KBM-7 (cell line): ENCODE measurements around the gene CCDC74A.
"Not testable (repeated sequence)": the region's sequence is repeated elsewhere in the genome, so short reads cannot be mapped to it uniquely, and the experiment has no call there.

Experiments
- DNase-seq: peaks from one replicate; pipeline ENCODE4 v3.0.0-alpha.2; 2015
- in situ Hi-C: fragments of 300-500 bp; cut with MboI; formaldehyde crosslinking; loops from 2 replicates; pipeline ENCODE4 v1.14.3; 2020; ENCODE audit warnings: low sequenced_read_pairs, low pct_unique_long_range_greater_than_20kb, mixed read lengths

CCDC74A gene

GRCh38 chr2:131538856-131539255 is 11.2 kb downstream of the CCDC74A start:
- in situ Hi-C loops, DNase-seq: not testable (repeated sequence)

GRCh38 chr2:131542438-131543384 is 15.0 kb downstream of the CCDC74A start:
- in situ Hi-C loops: no loop called here
- no peak for DNase-seq

GRCh38 chr2:131543385-131543891 is 15.8 kb downstream of the CCDC74A start:
- DNase-seq: no peak
- in situ Hi-C loops: no loop called here

DNA sequence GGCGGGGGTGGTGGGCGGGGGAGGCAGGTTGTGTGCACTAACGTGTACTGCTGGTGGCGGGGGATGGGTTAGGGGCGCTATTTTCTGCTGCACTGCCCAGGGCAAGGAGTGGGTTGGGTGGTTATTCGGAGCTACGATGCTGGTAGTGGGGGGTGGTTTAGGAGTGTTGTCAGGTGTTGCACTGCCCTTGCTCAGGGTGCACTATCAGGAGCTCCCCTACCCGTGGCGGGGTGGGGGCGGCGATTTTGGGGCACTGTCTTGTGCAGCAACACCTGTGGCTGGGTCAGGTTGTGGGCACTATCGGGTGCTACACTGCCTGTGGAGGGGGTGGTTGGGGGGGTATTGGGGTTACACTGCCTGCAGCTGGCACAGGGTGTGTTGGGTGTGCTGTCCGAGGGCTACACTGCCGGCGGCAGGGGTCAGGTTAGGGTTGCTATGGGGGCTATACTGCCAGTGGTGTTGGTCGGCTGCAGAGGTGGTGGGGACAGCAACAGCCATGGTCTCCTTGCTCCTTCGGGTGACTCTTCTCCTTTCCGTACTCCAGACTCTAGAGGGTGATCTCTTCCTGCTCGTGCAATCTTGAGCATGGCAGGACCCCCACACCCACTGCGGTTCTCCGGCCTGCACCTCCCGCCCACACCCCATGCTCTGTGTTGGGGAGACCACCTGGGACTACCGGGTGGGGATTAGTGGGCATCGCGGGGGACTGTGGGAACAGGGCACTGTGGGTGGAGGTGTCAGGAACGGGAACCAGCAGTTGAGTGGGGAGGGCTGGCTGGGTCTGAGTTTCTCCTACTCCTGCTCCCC is 16.5 kb downstream of the CCDC74A start:
- DNase-seq, in situ Hi-C loops: not testable (repeated sequence)

- DNase-seq, in situ Hi-C loops: not testable (repeated sequence)
These were observed 17.1 kb downstream of the CCDC74A start for GRCh38 chr2:131544813-131545165.

- no peak for DNase-seq
- in situ Hi-C loops: no loop called here
These were observed 25.2 kb downstream of the CCDC74A start for GRCh38 chr2:131552871-131553270.

DNA sequence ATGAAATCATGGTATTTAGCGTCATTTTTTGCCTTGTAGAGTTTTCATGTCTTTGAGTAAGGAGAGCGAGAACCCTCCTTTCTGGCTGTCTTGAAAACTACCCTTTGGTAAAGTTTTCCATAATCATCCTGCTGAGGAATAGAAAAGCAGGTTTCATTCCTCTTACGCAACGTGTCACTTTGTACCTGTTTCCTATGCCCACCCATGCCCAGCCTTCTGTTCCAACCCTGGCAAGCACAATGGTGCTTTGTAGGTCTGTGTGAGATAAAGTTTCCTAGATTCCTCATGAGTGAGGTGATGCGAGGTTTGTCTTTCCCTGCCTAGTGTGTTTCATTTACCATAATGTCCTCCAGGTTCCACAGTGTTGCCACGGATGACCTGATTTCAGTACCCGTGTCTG is 29.3 kb downstream of the CCDC74A start:
- in situ Hi-C loops: no loop called here

GRCh38 chr2:131557558-131558321 is 30.1 kb downstream of the CCDC74A start:
- DNase-seq: no peak
- in situ Hi-C loops: no loop called here

More for the DNA sequence above, 29.3 kb downstream of the CCDC74A start:
- no peak for DNase-seq

- DNase-seq: no peak
- in situ Hi-C loops: no loop called here
These were observed 38.7 kb downstream of the CCDC74A start for GRCh38 chr2:131566371-131566770.

DNA sequence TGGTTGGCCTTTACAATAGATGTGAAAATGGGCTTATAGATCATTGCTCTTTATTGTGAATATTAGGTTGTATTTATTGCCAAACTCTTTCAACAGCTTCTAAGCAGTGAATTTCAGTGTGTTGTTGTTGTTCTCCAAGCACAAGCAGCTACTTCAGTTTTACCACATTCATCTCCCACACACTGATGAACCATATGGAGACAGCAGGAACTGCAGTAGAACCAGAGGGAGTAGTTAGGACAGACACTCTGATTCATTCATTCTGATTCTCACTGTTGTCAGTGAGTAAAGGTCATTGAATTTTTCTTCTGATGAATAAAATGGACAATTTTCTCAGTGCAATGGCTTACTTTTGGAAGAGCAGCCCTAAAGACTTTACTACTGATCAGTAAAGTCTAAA is 40.2 kb downstream of the CCDC74A start:
- in situ Hi-C loops: no loop called here

GRCh38 chr2:131568401-131568800 is 40.7 kb downstream of the CCDC74A start:
- in situ Hi-C loops: not testable (repeated sequence)

More for the DNA sequence above, 40.2 kb downstream of the CCDC74A start:
- DNase-seq: no peak

DNA sequence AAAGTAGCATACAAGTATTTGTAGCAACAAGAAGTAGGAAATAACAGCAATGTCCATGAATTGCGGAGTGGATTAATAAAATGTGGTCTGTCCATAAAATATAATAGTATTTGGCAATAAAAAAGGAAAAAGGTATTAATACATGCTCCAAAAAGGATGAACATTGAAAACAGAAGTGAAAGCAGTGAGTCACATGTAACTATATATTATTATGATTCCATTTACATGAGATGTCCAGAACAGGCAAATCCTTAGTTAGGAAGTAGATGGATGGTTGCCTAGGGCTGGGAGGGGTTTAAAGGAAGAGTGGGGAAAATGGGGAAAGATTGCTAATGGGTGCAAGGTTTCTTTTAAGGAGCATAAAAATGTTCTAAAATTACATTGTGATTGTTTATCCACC is 44.5 kb downstream of the CCDC74A start:
- DNase-seq: no peak
- in situ Hi-C loops: no loop called here

More at GRCh38 chr2:131568401-131568800, 40.7 kb downstream of the CCDC74A start:
- DNase-seq: not testable (repeated sequence)

DNA sequence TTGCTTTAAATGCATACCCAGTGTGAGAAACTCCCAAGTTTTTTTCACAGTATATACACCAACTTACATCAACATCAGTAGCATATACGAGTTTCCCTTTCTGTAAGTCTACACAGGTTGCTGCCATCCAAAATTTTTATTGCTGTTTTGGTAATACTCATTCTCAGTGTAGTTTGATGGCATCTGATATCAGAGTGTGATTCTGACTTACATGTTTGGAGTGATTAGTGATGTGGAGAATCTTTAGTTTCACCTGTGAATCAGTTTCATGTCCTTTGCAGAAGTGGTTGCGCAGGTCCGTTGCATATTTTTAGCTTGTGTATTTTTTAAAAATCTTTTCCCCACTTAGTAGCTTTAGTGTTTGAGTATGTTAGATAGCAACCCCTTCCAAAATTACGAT is 50.1 kb downstream of the CCDC74A start:
- DNase-seq: no peak
- in situ Hi-C loops: no loop called here

- DNase-seq: no peak
- in situ Hi-C loops: no loop called here
These were observed 52.5 kb downstream of the CCDC74A start for GRCh38 chr2:131580187-131580586.
